H9 (cell line): ENCODE results near the gene PMEPA1. TPM values are rescaled to one million over a fixed set of nuclear protein-coding genes. Genes with fewer than 3 reads are reported as not detected.

Source experiments
- DNase-seq: peaks from one replicate; pipeline ENCODE4 v3.0.0-alpha.2; 2017
- H2AFZ ChIP-seq: one replicate; pipeline ENCODE4 v1.6.1; 2013; ENCODE audit warnings: mild to moderate bottlenecking, low read length, control low read depth, moderate library complexity
- H2AK5ac ChIP-seq: 2 replicates; pipeline ENCODE4 v1.6.1; 2013; ENCODE audit warnings: low read length, control low read depth, mixed read lengths; ENCODE audit not compliant: insufficient read length
- H2BK120ac ChIP-seq: one replicate; pipeline ENCODE4 v1.6.1; 2013; ENCODE audit warnings: low read depth, mild to moderate bottlenecking, low read length, control low read depth, inconsistent platforms; ENCODE audit not compliant: poor library complexity, severe bottlenecking
- H2BK12ac ChIP-seq: 2 replicates; pipeline ENCODE4 v1.6.1; 2013; ENCODE audit warnings: low read length, control low read depth, mixed read lengths, low read depth; ENCODE audit not compliant: insufficient read length
- H2BK15ac ChIP-seq: 2 replicates; pipeline ENCODE4 v1.6.1; 2013; ENCODE audit warnings: low read depth, low read length, control low read depth
- H2BK20ac ChIP-seq: one replicate; pipeline ENCODE4 v1.6.1; 2013; ENCODE audit warnings: low read depth, mild to moderate bottlenecking, low read length, control low read depth, inconsistent platforms; ENCODE audit not compliant: poor library complexity, severe bottlenecking
- H2BK5ac ChIP-seq: 2 replicates; pipeline ENCODE4 v1.6.1; 2013; ENCODE audit warnings: low read length, control low read depth, mixed read lengths; ENCODE audit not compliant: insufficient read length
- H3K14ac ChIP-seq: 2 replicates; pipeline ENCODE4 v1.6.1; 2013; ENCODE audit warnings: low read length, control low read depth; ENCODE audit not compliant: insufficient read depth
- H3K18ac ChIP-seq: 2 replicates; pipeline ENCODE4 v1.6.1; 2013; ENCODE audit warnings: low read depth, mild to moderate bottlenecking, mixed read lengths, low read length, control low read depth; ENCODE audit not compliant: insufficient read length
- H3K23ac ChIP-seq: 2 replicates; pipeline ENCODE4 v1.6.1; 2013; ENCODE audit warnings: low read length, control low read depth, mixed read lengths, low read depth; ENCODE audit not compliant: insufficient read length
- H3K23me2 ChIP-seq: 2 replicates; pipeline ENCODE4 v1.6.1; 2013; ENCODE audit warnings: low read depth, mild to moderate bottlenecking, mixed read lengths, low read length, control low read depth; ENCODE audit not compliant: insufficient read length, poor library complexity, severe bottlenecking
- H3K27ac ChIP-seq: 2 replicates; pipeline ENCODE4 v1.5.1; 2013; ENCODE audit warnings: low read length, control low read depth, mixed read lengths, low read depth; ENCODE audit not compliant: insufficient read length
- H3K27me3 ChIP-seq: 2 replicates; pipeline ENCODE4 v1.6.1; 2013; ENCODE audit warnings: low read length, control low read depth, inconsistent platforms; ENCODE audit not compliant: insufficient read depth
- H3K4ac ChIP-seq: 2 replicates; pipeline ENCODE4 v1.6.1; 2013; ENCODE audit warnings: low read depth, mild to moderate bottlenecking, control low read depth, inconsistent platforms, low read length, moderate library complexity
- H3K4me1 ChIP-seq: 2 replicates; pipeline ENCODE4 v1.6.1; 2013; ENCODE audit warnings: low read length, control low read depth, inconsistent platforms; ENCODE audit not compliant: insufficient read depth
- H3K4me2 ChIP-seq: 2 replicates; pipeline ENCODE4 v1.6.1; 2013; ENCODE audit warnings: low read length, control low read depth, mixed read lengths; ENCODE audit not compliant: insufficient read length, insufficient read depth
- H3K56ac ChIP-seq: 2 replicates; pipeline ENCODE4 v1.6.1; 2013; ENCODE audit warnings: low read depth, mild to moderate bottlenecking, mixed read lengths, low read length, control low read depth; ENCODE audit not compliant: insufficient read length
- H3K79me1 ChIP-seq: 2 replicates; pipeline ENCODE4 v1.6.1; 2013; ENCODE audit warnings: low read depth, mild to moderate bottlenecking, moderate library complexity, low read length, control low read depth, inconsistent platforms; ENCODE audit not compliant: insufficient read depth, poor library complexity, severe bottlenecking
- H3K79me2 ChIP-seq: 2 replicates; pipeline ENCODE4 v1.6.1; 2013; ENCODE audit warnings: low read length, control low read depth, inconsistent platforms; ENCODE audit not compliant: insufficient read depth
- H3K9ac ChIP-seq: 2 replicates; pipeline ENCODE4 v1.6.1; 2013; ENCODE audit warnings: low read length, control low read depth, mixed read lengths; ENCODE audit not compliant: insufficient read length; ENCODE audit errors: extremely low read depth
- H3K9me3 ChIP-seq: one replicate; pipeline ENCODE4 v1.6.1; 2013; ENCODE audit warnings: low read depth, low read length, inconsistent platforms; ENCODE audit not compliant: control insufficient read depth
- H3T11ph ChIP-seq: one replicate; pipeline ENCODE4 v1.6.1; 2013; ENCODE audit warnings: mild to moderate bottlenecking, low read length, control low read depth, inconsistent platforms
- H4K20me1 ChIP-seq: one replicate; pipeline ENCODE4 v1.6.1; 2013; ENCODE audit not compliant: control insufficient read depth, insufficient read length, insufficient read depth
- H4K5ac ChIP-seq: 2 replicates; pipeline ENCODE4 v1.6.1; 2013; ENCODE audit warnings: low read depth, mild to moderate bottlenecking, mixed read lengths, low read length, control low read depth; ENCODE audit not compliant: insufficient read length
- H4K8ac ChIP-seq: replicated peaks from 2 replicates; pipeline ENCODE4 v1.6.1; 2013; ENCODE audit warnings: low read length, control low read depth, mixed read lengths, low read depth; ENCODE audit not compliant: insufficient read length
- H4K91ac ChIP-seq: 2 replicates; pipeline ENCODE4 v1.6.1; 2013; ENCODE audit warnings: low read depth, mild to moderate bottlenecking, moderate library complexity, mixed read lengths, low read length, control low read depth; ENCODE audit not compliant: insufficient read length
- H3K27ac Mint-ChIP-seq, 3 experiments: 2 replicates in 2 of 3; 3 replicates in 1 of 3; pipeline ENCODE4 v1.8.0; 2020 to 2021; ENCODE audit warnings: mixed read lengths in 3 of 3, mild to moderate bottlenecking in 1 of 3, moderate library complexity in 1 of 3
- H3K27me3 Mint-ChIP-seq: 2 replicates; pipeline ENCODE4 v1.8.0; 2021; ENCODE audit warnings: low read depth, mild to moderate bottlenecking, moderate library complexity, mixed read lengths
- H3K36me3 Mint-ChIP-seq, 3 experiments: 2 replicates in 2 of 3; 3 replicates in 1 of 3; pipeline ENCODE4 v1.8.0; 2020 to 2021; ENCODE audit warnings: low read depth in 3 of 3, mixed read lengths in 3 of 3; ENCODE audit not compliant: insufficient read depth in 1 of 3
- H3K4me1 Mint-ChIP-seq, 2 experiments: 2 replicates each; pipeline ENCODE4 v1.8.0; 2020; ENCODE audit warnings: mixed read lengths in 2 of 2
- H3K4me3 Mint-ChIP-seq, 2 experiments: 2 replicates in 1 of 2; 3 replicates in 1 of 2; pipeline ENCODE4 v1.8.0; 2020 to 2021; ENCODE audit warnings: mild to moderate bottlenecking in 2 of 2, mixed read lengths in 2 of 2, moderate library complexity in 1 of 2
- H3K9me3 Mint-ChIP-seq, 2 experiments: 2 replicates in 1 of 2; 3 replicates in 1 of 2; pipeline ENCODE4 v1.8.0; 2020; ENCODE audit warnings: mild to moderate bottlenecking in 2 of 2, mixed read lengths in 2 of 2, moderate library complexity in 1 of 2
- CTCF ChIP-seq: fragments of 200-600 bp; sonication (generic); conservative IDR thresholded peaks from 3 replicates; pipeline ENCODE4 v1.8.0; 2021; ENCODE audit warnings: antibody characterized with exemption, mild to moderate bottlenecking
- WGBS: extraction: QIAGEN DNeasy Blood & Tissue Kit; methylation state at CpG from one replicate; pipeline ENCODE4 v1.1.7; 2013; ENCODE audit warnings: missing lambda C conversion rate, low lambda C conversion rate, mixed read lengths; ENCODE audit not compliant: insufficient read length; ENCODE audit errors: extremely low coverage; 5-methylcytosine and 5-hydroxymethylcytosine counted together
- total RNA-seq: library from RNA; stranded (reverse); gene quantifications from 2 replicates; pipeline ENCODE4 v1.2.1, GENCODE V29; 2021

Gene PMEPA1
- total RNA-seq, 1 experiment from 2014 or later, result 34.6 TPM

- Histone ChIP-seq H2AK5ac (no peak overlapping the region), H3K9me3 (no peaks in the 10 kb centered on the region), H3K18ac (no peak overlapping the region), H3K79me1 (no peaks in the 10 kb centered on the region), H3K56ac (no peak overlapping the region), H3K4me2 (no peak overlapping the region), H3K4me1 (peaks cover 5% of the 10 kb centered on the region; the same call in 1 of the 2 replicates), H3T11ph (no peak overlapping the region), H2BK20ac (no peak overlapping the region), H3K4ac (no peak overlapping the region), H2AFZ (no peak overlapping the region), H3K23ac (no peak overlapping the region), H2BK120ac (no peak overlapping the region), H2BK15ac (no peak overlapping the region), H3K79me2 (no peaks in the 10 kb centered on the region), H4K91ac (no peak overlapping the region), H2BK12ac (no peak overlapping the region), H3K14ac (no peak overlapping the region), H3K27me3 (no peaks in the 10 kb centered on the region), H3K23me2 (peaks cover 3% of the 10 kb centered on the region), H4K8ac (no peak overlapping the region), H3K27ac (no peak overlapping the region), H2BK5ac (no peak overlapping the region), H3K9ac (no peak overlapping the region), H4K20me1 (no peaks in the 10 kb centered on the region), H4K5ac (no peak overlapping the region)
- no CpG with 5 or more reads among the region's 4 CpGs for WGBS
- peaks cover 20 to 28% of the 10 kb centered on the region in 2 experiments for H3K4me1 Mint-ChIP-seq
- H3K27me3 Mint-ChIP-seq, result no peaks in the 10 kb centered on the region; the same call in none of the 2 replicates
- DNase-seq, result no peak
- no peak overlapping the region for H3K4me3 Mint-ChIP-seq
- H3K36me3 Mint-ChIP-seq, result no peaks in the 10 kb centered on the region; a peak in 1 of 7 replicates
- no peak overlapping the region; a peak in 1 of 7 replicates for H3K27ac Mint-ChIP-seq
- no peaks in the 10 kb centered on the region for H3K9me3 Mint-ChIP-seq
- TF ChIP-seq CTCF, result no peak
Measured at GRCh38 chr20:57719951-57720350, 10.1 kb upstream of the PMEPA1 start.
